Lung (tissue), 12 donors: ENCODE measurements around the gene TEKT5. TPM values are rescaled to one million over a fixed set of nuclear protein-coding genes. Genes with fewer than 3 reads are reported as not detected.

Source experiments
- ATAC-seq: fragments of 200-7000 bp; cut with Tn5 transposase; one replicate; pipeline ENCODE4 v1.9.1; 2020; ENCODE audit warnings: moderate number of reproducible peaks; ENCODE audit not compliant: insufficient read depth, low FRiP score
- DNase-seq, 3 donors: peaks; one replicate each; pipeline ENCODE4 v3.0.0-alpha.2; 2013 to 2017
- H3K27ac ChIP-seq, 2 donors: one replicate each; pipeline ENCODE4 v1.5.1; 2013; ENCODE audit warnings: mild to moderate bottlenecking in 2 of 2, moderate library complexity in 2 of 2, control low read depth in 1 of 2, inconsistent platforms in 1 of 2, low read depth in 1 of 2, low read length in 1 of 2
- H3K27me3 ChIP-seq, 3 donors: one replicate each; pipeline ENCODE4 v1.5.1; 2013; ENCODE audit warnings: low read length in 2 of 3; ENCODE audit not compliant: control insufficient read depth in 3 of 3, insufficient read depth in 3 of 3
- H3K36me3 ChIP-seq, 4 donors: one replicate each; pipeline ENCODE4 v1.5.1; 2013; ENCODE audit warnings: low read length in 4 of 4, mild to moderate bottlenecking in 1 of 4, moderate library complexity in 1 of 4; ENCODE audit not compliant: control insufficient read depth in 4 of 4, insufficient read depth in 4 of 4
- H3K4me1 ChIP-seq, 5 donors: one replicate each; pipeline ENCODE4 v1.5.1; 2013; ENCODE audit warnings: low read length in 5 of 5, mild to moderate bottlenecking in 2 of 5, moderate library complexity in 1 of 5; ENCODE audit not compliant: control insufficient read depth in 5 of 5, insufficient read depth in 5 of 5
- H3K4me3 ChIP-seq: one replicate; pipeline ENCODE4 v1.5.1; 2013; ENCODE audit warnings: mild to moderate bottlenecking, control low read depth, moderate library complexity
- H3K9ac ChIP-seq, 2 donors: one replicate each; pipeline ENCODE4 v1.5.1; 2013; ENCODE audit warnings: low read length in 2 of 2, control low read depth in 1 of 2; ENCODE audit not compliant: insufficient read depth in 1 of 2
- H3K9me3 ChIP-seq, 4 donors: one replicate each; pipeline ENCODE4 v1.5.1; 2013; ENCODE audit warnings: low read length in 3 of 4, mild to moderate bottlenecking in 1 of 4, moderate library complexity in 1 of 4; ENCODE audit not compliant: control insufficient read depth in 4 of 4, insufficient read depth in 3 of 4
- CTCF ChIP-seq: IDR thresholded peaks from 2 replicates; pipeline ENCODE4 v1.5.1; 2012; ENCODE audit warnings: mild to moderate bottlenecking; ENCODE audit errors: control extremely low read depth, extremely low read depth
- WGBS, 2 donors: extraction: QIAGEN DNeasy Blood & Tissue Kit; methylation state at CpG; one replicate each; pipeline ENCODE4 v1.1.7; 2013; 5-methylcytosine and 5-hydroxymethylcytosine counted together
- polyA plus RNA-seq, 2 donors: library from polyadenylated mRNA; stranded (reverse); fragments of 200-250 nt; gene quantifications; one replicate each; pipeline ENCODE4 v1.2.1, GENCODE V29; 2013
- total RNA-seq, 2 donors: library from RNA; depleted of rRNA in 1 of 2; stranded (reverse); fragments of >200 nt in 1 of 2; gene quantifications; one replicate each; pipeline ENCODE4 v1.2.1, GENCODE V29; 2014 to 2021
- donor health status: control.
- donor health status: control.
- donor health status: Bipolar disorder and iron deficiency.
- donor health status: healthy.
- donor health status: DM: yes; HTN: yes; CAD: no.

Gene TEKT5
- total and polyA plus RNA-seq, 4 donors = 0.13 to 0.34 (median 0.29) TPM

- Histone ChIP-seq H3K36me3 (no peaks in the 10 kb centered on the region), H3K9me3 (no peaks in the 10 kb centered on the region), H3K27ac (no peak overlapping the region), H3K27me3 (no peaks in the 10 kb centered on the region), H3K4me3 (no peak overlapping the region), H3K9ac (no peak overlapping the region), H3K4me1 (peaks cover 2 to 24% (median 15%) of the 10 kb centered on the region in 5 donors)
- ATAC-seq (no peak), DNase-seq (no peak)
- TF ChIP-seq CTCF = no peak
These were observed 80.0 kb downstream of the TEKT5 start for GRCh38 chr16:10614685-10615084.

- H3K27me3 ChIP-seq = no peaks in the 10 kb centered on the region
- H3K27ac ChIP-seq = no peak overlapping the region
- H3K36me3 ChIP-seq = no peaks in the 10 kb centered on the region
- no peaks in the 10 kb centered on the region for H3K9me3 ChIP-seq
- no peak for ATAC-seq
- peaks cover 0 to 20% (median 15%) of the 10 kb centered on the region in 5 donors for H3K4me1 ChIP-seq
- H3K4me3 ChIP-seq = no peak overlapping the region
- DNase-seq = no peak
- WGBS, 2 donors = 56 to 74% methylated on average over 6 of the region's 6 CpGs
- H3K9ac ChIP-seq = no peak overlapping the region
- TF ChIP-seq CTCF = no peak
These were observed 80.8 kb downstream of the TEKT5 start for GRCh38 chr16:10613785-10614485.

- H3K9ac ChIP-seq = no peak overlapping the region
- no peak overlapping the region for H3K27ac ChIP-seq
- no peaks in the 10 kb centered on the region for H3K36me3 ChIP-seq
- no peak for TF ChIP-seq CTCF
- H3K9me3 ChIP-seq = no peaks in the 10 kb centered on the region
- no peaks in the 10 kb centered on the region for H3K27me3 ChIP-seq
- DNase-seq = no peak
- ATAC-seq = no peak
- H3K4me1 ChIP-seq = peaks cover 0 to 19% (median 15%) of the 10 kb centered on the region in 5 donors
- WGBS, 2 donors = 39 to 61% methylated on average over 6 of the region's 6 CpGs
- H3K4me3 ChIP-seq = no peak overlapping the region
These were observed 82.0 kb downstream of the TEKT5 start for GRCh38 chr16:10612649-10613179.
